Keratinocyte (primary cell): ENCODE results near the gene TENM4. TPM values are rescaled to one million over a fixed set of nuclear protein-coding genes. Genes with fewer than 3 reads are reported as not detected.
"Not testable (repeated sequence)": the region's sequence is repeated elsewhere in the genome, so short reads cannot be mapped to it uniquely, and the experiment has no call there.

ENCODE experiments used
- DNase-seq: peaks from one replicate; pipeline ENCODE4 v3.0.0-alpha.2; 2011; ENCODE audit warnings: low read depth, missing footprints, low spot score
- FAIRE-seq: peaks from 2 replicates; lab custom pipeline; 2011; peaks lifted over from hg19 to GRCh38; lab: Jason Lieb, UNC
- H2AFZ ChIP-seq: 2 replicates; pipeline ENCODE4 v1.6.0; 2012; ENCODE audit warnings: low read length, control low read depth, inconsistent platforms; ENCODE audit not compliant: control insufficient read depth
- H3K27ac ChIP-seq: 2 replicates; pipeline ENCODE4 v1.5.1; 2011; ENCODE audit warnings: low read length; ENCODE audit not compliant: control insufficient read depth, insufficient read depth
- H3K27me3 ChIP-seq: 3 replicates; pipeline ENCODE4 v1.6.0; 2011; ENCODE audit warnings: low read length; ENCODE audit not compliant: control insufficient read depth, insufficient read depth; ENCODE audit errors: extremely low read depth
- H3K36me3 ChIP-seq, 2 experiments: 2 replicates in 1 of 2; 3 replicates in 1 of 2; pipeline ENCODE4 v1.5.1; 2011; ENCODE audit warnings: low read length in 2 of 2, mild to moderate bottlenecking in 1 of 2; ENCODE audit not compliant: control insufficient read depth in 2 of 2, insufficient read depth in 2 of 2; ENCODE audit errors: extremely low read depth in 1 of 2
- H3K4me1 ChIP-seq: 3 replicates; pipeline ENCODE4 v1.5.1; 2011; ENCODE audit warnings: low read length; ENCODE audit not compliant: control insufficient read depth, insufficient read depth; ENCODE audit errors: extremely low read depth
- H3K4me2 ChIP-seq: 3 replicates; pipeline ENCODE4 v1.6.0; 2011; ENCODE audit warnings: low read depth, low read length; ENCODE audit not compliant: control insufficient read depth, insufficient read depth; ENCODE audit errors: extremely low read depth
- H3K4me3 ChIP-seq, 3 experiments: fragments of 200-600 bp in 1 of 3; sonication (generic) in 1 of 3; 2 replicates in 2 of 3; 3 replicates in 1 of 3; pipeline ENCODE4 v1.5.1; 2011 to 2016; ENCODE audit warnings: low read length in 3 of 3, mild to moderate bottlenecking in 3 of 3, control low read depth in 2 of 3, inconsistent platforms in 1 of 3, low read depth in 1 of 3, mixed read lengths in 1 of 3, mixed run types in 1 of 3, moderate library complexity in 1 of 3; ENCODE audit not compliant: control insufficient read depth in 2 of 3, insufficient read depth in 2 of 3; ENCODE audit errors: extremely low read depth in 1 of 3
- H3K79me2 ChIP-seq: 2 replicates; pipeline ENCODE4 v1.6.0; 2012; ENCODE audit warnings: low read length; ENCODE audit not compliant: control insufficient read depth, insufficient read depth
- H3K9ac ChIP-seq: 3 replicates; pipeline ENCODE4 v1.6.0; 2011; ENCODE audit warnings: low read length; ENCODE audit not compliant: control insufficient read depth, insufficient read depth; ENCODE audit errors: extremely low read depth
- H3K9me1 ChIP-seq: 3 replicates; pipeline ENCODE4 v1.6.0; 2011; ENCODE audit warnings: low read length; ENCODE audit not compliant: control insufficient read depth, insufficient read depth; ENCODE audit errors: extremely low read depth
- H3K9me3 ChIP-seq: 2 replicates; pipeline ENCODE4 v1.5.1; 2012; ENCODE audit warnings: low read depth, low read length; ENCODE audit not compliant: control insufficient read depth
- H4K20me1 ChIP-seq: 3 replicates; pipeline ENCODE4 v1.6.0; 2011; ENCODE audit warnings: low read length; ENCODE audit not compliant: control insufficient read depth, insufficient read depth; ENCODE audit errors: extremely low read depth
- CTCF ChIP-seq, 3 experiments: IDR thresholded peaks in 1 of 3; conservative IDR thresholded peaks in 1 of 3; optimal IDR thresholded peaks in 1 of 3; 2 replicates in 2 of 3; 3 replicates in 1 of 3; pipeline versions ENCODE3 to v1.5.1; 2011; ENCODE audit warnings: low read length in 3 of 3, mild to moderate bottlenecking in 3 of 3, moderate library complexity in 2 of 3, control low read depth in 1 of 3, inconsistent platforms in 1 of 3; ENCODE audit not compliant: insufficient read depth in 2 of 3; ENCODE audit errors: extremely low read depth in 1 of 3
- EZH2 ChIP-seq: IDR thresholded peaks from one replicate; pipeline ENCODE4 v1.6.1; 2012; ENCODE audit warnings: inconsistent platforms, mild to moderate bottlenecking, low read length, moderate library complexity
- dilution Hi-C: fragments of 300-500 bp; cut with MboI; formaldehyde crosslinking; loops from one replicate; pipeline ENCODE4 v1.7.0; 2020; ENCODE audit warnings: low sequenced_read_pairs; ENCODE audit not compliant: extremely low pct_ligation_motif_present
- polyA plus RNA-seq, 5 experiments: library from polyadenylated mRNA; depleted of rRNA in 3 of 5; stranded (reverse) in 3 of 5; stranded (forward) in 1 of 5; unstranded in 1 of 5; fragments of >200 nt; gene quantifications; 1 replicate in 1 of 5; 2 replicates in 3 of 5; 3 replicates in 1 of 5; pipeline versions ENCODE4 v1.2.1 to v1.2.3, GENCODE V29; 2011 to 2012; ENCODE audit warnings: missing spikeins in 2 of 5, low read depth in 1 of 5, low replicate concordance in 1 of 5

The TENM4 gene
- polyA plus RNA-seq, 1 donor (not counting 4 experiments of a cell fraction or from before 2014, with no cell fraction given): 3.5 TPM

DNA sequence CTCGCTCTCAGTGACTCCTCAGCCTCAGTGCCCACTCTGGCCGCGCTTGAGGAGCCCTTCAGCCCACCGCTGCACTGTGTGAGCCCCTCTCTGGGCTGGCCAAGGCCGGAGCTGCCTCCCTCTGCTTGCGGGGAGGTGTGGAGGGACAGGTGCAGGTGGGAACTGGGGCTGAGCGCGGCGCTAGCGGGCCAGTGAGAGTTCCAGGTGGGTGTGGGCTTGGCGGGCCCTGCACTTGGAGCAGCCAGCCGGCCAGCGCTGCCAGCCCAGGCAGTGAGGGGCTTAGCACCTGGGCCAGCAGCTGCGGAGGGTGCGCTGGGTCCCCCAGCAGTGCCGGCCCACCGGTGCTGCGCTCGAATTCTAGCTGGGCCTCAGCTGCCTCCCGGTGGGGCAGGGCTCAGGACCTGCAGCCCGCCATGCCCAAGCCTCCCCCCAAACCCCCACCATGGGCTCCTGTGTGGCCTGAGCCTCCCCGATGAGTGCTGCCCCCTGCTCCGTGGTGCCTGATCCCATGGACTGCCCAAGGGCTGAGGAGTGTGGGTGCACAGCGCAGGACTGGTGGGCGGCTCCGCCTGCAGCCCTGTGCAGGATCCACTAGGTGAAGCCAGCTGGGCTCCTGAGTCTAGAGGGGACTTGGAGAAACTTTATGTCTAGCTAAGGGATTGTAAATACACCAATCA lies 802.0 kb downstream of the TENM4 start:
- Histone ChIP-seq H3K27ac (no peak overlapping the region), H3K9me1 (no peaks in the 10 kb centered on the region), H4K20me1 (no peaks in the 10 kb centered on the region), H2AFZ (no peak overlapping the region), H3K36me3 (no peaks in the 10 kb centered on the region), H3K4me2 (no peak overlapping the region), H3K4me1 (no peaks in the 10 kb centered on the region), H3K9me3 (no peaks in the 10 kb centered on the region), H3K79me2 (no peaks in the 10 kb centered on the region), H3K27me3 (no peaks in the 10 kb centered on the region), H3K4me3 (no peak overlapping the region), H3K9ac (no peak overlapping the region)
- TF ChIP-seq EZH2 (no peak), CTCF (optimal IDR thresholded peaks at IDR 0.05 in 1 of 3, IDR thresholded peaks at IDR 0.05 in 1 of 3, conservative IDR thresholded peaks at IDR 0.05 in 1 of 3; ENCODE audit: extremely low read depth in 1 of 3, insufficient read depth in 2 of 3, low read length in 3 of 3) (no peak)
- DNase-seq (no peak), FAIRE-seq (no peak)
- dilution Hi-C loops: no loop called here

GRCh38 chr11:78637527-78637926 lies 803.3 kb downstream of the TENM4 start:
- H3K79me2 ChIP-seq, H3K9me1 ChIP-seq, H3K9me3 ChIP-seq, H3K36me3 ChIP-seq, H3K4me2 ChIP-seq, H2AFZ ChIP-seq, dilution Hi-C loops, H3K27ac ChIP-seq, H4K20me1 ChIP-seq, FAIRE-seq, H3K27me3 ChIP-seq, DNase-seq, H3K9ac ChIP-seq, H3K4me1 ChIP-seq, H3K4me3 ChIP-seq: not testable (repeated sequence)
